OCI-M2 (cell line): Measurements from ENCODE around the gene SIGLEC9.

Source experiments
- DNase-seq: peaks from one replicate; lab custom pipeline; 2025; ENCODE audit not compliant: unreplicated experiment; lab: John Stamatoyannopoulos, UW

SIGLEC9 gene

GRCh38 chr19:51173681-51174080 is 49.0 kb downstream of the SIGLEC9 start:
- DNase-seq: no peak

GRCh38 chr19:51179256-51179655 is 54.5 kb downstream of the SIGLEC9 start:
- no peak for DNase-seq
